IPS-15b (cell line): ENCODE measurements around the gene DDX56.
"Not testable (repeated sequence)": the region's sequence is repeated elsewhere in the genome, so short reads cannot be mapped to it uniquely, and the experiment has no call there.

Experiments
- H3K27me3 ChIP-seq: one replicate; pipeline ENCODE4 v1.6.1; 2013; ENCODE audit warnings: low read length; ENCODE audit not compliant: control insufficient read depth, insufficient read depth
- H3K36me3 ChIP-seq: one replicate; pipeline ENCODE4 v1.6.1; 2013; ENCODE audit warnings: low read length; ENCODE audit not compliant: control insufficient read depth, insufficient read depth
- H3K4me1 ChIP-seq: one replicate; pipeline ENCODE4 v1.6.1; 2013; ENCODE audit warnings: mild to moderate bottlenecking, low read length; ENCODE audit not compliant: control insufficient read depth, insufficient read depth
- H3K4me3 ChIP-seq: one replicate; pipeline ENCODE4 v1.5.1; 2013; ENCODE audit warnings: low read depth, low read length
- H3K9ac ChIP-seq: one replicate; pipeline ENCODE4 v1.6.1; 2013; ENCODE audit warnings: low read depth, mild to moderate bottlenecking, low read length
- H3K9me3 ChIP-seq: one replicate; pipeline ENCODE4 v1.6.1; 2013; ENCODE audit warnings: mild to moderate bottlenecking, low read length; ENCODE audit not compliant: control insufficient read depth, insufficient read depth

Gene DDX56

DNA sequence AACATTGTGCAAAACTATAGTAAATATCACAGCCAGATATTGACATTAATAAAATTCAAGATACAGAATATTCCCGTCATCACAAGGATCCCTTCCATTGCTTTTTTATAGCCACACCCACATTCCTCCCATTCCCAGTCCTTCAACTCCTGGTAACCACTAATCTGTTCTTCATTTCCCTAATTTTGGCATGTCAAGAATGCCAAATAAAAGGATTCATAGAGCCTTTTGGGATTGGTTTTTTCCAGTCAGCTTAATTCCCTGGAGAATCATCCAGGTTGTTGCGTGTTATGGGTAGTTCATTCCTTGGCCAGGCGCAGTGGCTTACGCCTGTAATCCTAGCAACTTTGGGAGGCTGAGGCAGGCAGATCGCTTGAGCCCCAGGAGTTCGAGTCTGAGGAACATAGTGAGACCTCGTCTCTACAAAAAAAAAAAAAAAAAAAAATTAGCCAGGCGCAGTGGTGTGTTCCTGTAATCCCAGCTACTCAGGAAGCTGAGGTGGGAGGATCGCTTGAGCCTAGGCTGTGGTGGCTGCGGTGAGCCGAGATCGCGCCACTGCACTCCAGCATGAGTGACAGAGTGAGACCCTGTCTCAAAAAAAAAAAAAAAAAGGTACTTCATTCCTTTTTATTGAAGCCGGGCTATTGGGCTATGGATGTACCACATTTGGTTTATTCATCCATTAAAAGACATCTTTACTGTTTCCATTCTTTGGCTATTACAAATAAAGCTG is 35.4 kb upstream of the DDX56 start:
- Histone ChIP-seq H3K9ac (no peak overlapping the region), H3K27me3 (no peaks in the 10 kb centered on the region), H3K9me3 (no peaks in the 10 kb centered on the region), H3K4me3 (no peak overlapping the region), H3K36me3 (no peaks in the 10 kb centered on the region), H3K4me1 (peaks cover 5% of the 10 kb centered on the region)

DNA sequence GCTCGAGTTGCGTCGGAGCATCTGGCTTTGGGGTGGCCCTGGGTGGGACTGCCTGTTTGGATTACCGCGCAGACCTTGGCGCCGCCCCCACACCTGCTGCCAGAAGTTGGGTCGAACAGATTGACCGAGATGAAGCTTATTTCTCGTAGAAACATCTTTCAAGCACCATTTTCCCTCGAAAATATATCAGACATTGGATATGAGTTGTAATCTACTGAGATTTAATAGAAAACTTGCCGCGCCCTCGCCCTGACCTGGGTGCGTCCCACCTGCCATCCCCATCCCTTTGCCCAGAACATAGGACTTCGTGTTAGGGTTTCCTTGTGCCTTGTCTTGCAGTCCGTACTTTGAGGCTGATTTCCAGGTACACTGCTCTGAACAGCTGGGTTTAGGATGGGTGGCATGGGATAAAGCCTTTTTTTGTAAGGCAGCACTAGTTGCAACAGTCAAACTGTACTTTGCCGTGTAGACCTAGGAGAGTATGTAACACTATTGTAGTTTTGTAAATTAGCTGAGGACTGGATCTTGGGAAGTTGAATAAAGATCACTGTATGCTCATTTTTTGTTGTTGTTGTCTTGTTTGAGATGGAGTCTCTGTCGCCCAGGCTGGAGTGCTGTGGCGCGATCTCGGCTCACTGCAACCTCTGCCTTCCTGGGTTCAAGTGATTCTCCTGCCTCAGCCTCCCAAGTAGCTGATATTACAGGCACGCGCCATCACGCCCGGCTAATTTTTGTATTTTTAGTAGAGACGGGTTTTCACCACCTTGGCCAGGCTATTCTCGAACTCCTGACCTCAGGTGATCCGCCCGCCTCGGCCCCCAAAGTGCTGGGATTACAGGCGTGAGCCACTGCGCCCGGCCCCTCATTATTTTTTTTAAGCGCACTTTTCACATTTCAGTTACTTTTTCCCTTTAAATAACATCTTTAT is 33.7 kb upstream of the DDX56 start:
- peak overlapping the region; percentile 92 for H3K9ac ChIP-seq
- peak overlapping the region; percentile 90 for H3K4me3 ChIP-seq
- H3K27me3 ChIP-seq, result no peaks in the 10 kb centered on the region
- no peaks in the 10 kb centered on the region for H3K36me3 ChIP-seq
- H3K9me3 ChIP-seq, result no peaks in the 10 kb centered on the region
- peaks cover 5% of the 10 kb centered on the region for H3K4me1 ChIP-seq

DNA sequence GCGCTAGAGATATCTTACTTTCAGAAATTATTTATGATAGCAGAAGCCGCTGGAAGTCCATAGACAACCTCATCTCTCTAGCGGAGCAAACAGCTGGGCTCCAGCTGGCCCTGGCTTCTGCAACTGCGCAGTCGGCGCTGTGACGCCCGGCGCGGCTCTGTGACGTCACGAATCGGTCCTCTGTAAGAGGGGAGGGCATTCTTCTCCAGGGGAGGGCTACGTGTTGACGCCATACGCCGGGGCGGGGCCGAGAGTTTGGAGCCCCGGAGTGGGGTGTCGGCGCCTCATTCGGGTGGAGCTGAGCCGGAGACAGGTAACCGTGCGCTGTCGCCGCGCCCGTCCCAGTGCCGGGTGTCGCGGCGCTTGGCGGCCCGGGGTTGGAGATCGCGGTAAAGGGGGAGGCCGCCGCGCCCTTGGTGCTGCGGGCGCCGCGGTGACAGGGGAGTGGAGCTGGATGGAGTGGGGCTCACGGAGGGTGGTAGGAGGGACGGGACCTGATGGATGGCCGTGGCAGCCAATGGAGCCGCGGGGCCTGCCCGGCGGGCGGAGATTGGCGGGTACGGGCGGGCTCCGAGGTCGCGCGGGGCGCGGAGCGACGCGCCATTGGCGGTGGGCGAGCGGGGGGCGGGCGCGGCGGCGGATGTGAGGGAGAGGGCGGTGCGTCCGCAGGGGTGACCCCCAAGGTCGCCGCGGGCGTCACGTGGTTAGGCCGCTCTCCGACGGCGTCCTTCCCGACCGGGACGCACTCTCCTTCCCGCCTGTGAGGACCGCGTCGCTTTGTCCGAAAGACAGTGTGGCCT is 32.8 kb upstream of the DDX56 start, which contains the start of gene OGDH:
TSS of gene OGDH (plus strand) at position 287 of the 800 bp plus-strand sequence. CDS start 17,717 bp downstream, outside the sequence.
- Histone ChIP-seq H3K27me3 (no peaks in the 10 kb centered on the region), H3K9ac (peak within 1 kb of the TSS; percentile 92), H3K9me3 (no peaks in the 10 kb centered on the region), H3K4me1 (peaks cover 5% of the 10 kb centered on the region), H3K4me3 (peak within 1 kb of the TSS; percentile 90), H3K36me3 (no peaks in the 10 kb centered on the region)

DNA sequence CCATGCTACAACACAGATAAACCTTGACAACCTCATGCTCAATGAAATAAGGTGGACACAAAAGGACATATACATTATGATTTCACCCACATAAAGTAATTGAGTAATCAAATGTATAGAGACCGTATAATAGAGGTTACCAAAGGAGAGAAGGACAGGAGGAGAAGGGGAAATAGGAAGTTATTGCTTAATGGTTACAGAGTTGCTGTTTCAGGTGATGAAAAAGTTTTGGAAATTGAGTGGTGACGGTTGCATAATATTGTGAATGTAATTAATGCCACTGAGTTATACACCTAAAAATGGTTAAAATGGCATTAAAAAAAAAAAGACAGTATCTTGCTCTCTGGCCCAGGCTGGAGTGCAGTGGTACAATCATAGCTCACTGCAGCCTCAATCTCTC is 31.2 kb upstream of the DDX56 start:
- H3K9me3 ChIP-seq, result no peaks in the 10 kb centered on the region
- peaks cover 5% of the 10 kb centered on the region for H3K4me1 ChIP-seq
- H3K9ac ChIP-seq, result no peak overlapping the region
- no peaks in the 10 kb centered on the region for H3K36me3 ChIP-seq
- no peak overlapping the region for H3K4me3 ChIP-seq
- no peaks in the 10 kb centered on the region for H3K27me3 ChIP-seq

DNA sequence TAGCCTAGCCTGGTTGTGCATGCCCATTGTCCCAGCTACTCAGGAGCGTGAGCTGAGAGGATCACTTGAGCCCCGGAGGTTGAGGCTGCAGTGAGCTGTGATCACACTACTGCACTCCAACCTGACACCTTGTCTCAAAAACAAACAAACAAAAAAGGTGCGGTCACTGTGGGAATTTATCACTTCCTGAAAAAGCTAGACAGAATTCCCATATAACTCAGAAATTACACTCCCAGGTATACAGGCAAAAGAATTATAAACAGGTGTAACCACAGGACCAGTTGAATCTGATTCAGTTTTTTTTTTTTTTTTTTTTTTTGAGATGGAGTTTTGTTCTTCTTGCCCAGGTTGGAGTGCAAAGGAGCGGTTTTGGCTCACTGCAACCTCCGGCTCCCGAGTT is 29.5 kb upstream of the DDX56 start:
- no peak overlapping the region for H3K4me3 ChIP-seq
- H3K4me1 ChIP-seq, result peaks cover 2% of the 10 kb centered on the region
- H3K27me3 ChIP-seq, result no peaks in the 10 kb centered on the region
- no peaks in the 10 kb centered on the region for H3K36me3 ChIP-seq
- H3K9ac ChIP-seq, result no peak overlapping the region
- no peaks in the 10 kb centered on the region for H3K9me3 ChIP-seq

DNA sequence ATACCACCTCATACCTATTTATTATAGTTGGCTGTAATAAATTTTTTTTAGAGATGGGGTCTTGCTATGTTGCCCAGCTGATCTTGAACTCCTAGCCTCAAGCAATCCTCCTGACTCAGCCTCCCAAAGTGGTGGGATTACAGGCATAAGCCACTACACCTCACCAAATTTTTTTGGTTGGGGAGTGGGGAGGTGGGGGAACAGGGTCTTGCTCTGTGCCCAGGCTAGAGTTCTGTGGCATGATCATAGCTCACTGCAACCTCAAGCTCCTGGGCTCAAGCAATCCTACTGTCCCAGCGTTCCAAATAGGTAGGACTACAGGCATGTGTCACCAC is 28.8 kb upstream of the DDX56 start:
- Histone ChIP-seq H3K27me3 (no peaks in the 10 kb centered on the region), H3K9ac (no peak overlapping the region), H3K4me1 (peaks cover 2% of the 10 kb centered on the region), H3K9me3 (no peaks in the 10 kb centered on the region), H3K36me3 (no peaks in the 10 kb centered on the region), H3K4me3 (no peak overlapping the region)

DNA sequence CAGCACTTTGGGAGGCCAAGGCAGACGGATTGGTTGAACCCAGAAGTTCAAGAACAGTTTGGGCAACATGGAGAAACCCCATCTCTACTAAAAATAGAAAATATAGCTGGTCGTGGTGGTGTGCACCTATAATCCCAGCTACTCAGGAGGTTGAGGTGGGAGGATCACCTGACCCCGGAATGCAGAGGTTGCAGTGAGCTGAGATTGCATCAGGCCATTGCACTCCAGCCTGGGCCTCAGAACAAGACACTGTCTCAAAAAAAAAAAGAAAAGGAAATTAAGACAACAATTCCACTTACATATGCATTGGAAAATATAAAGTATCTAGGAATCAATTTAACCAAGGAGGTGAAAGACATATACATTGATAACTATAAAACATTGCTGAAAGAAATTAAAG is 25.5 kb upstream of the DDX56 start:
- Histone ChIP-seq H3K4me3 (no peak overlapping the region), H3K27me3 (no peaks in the 10 kb centered on the region), H3K9ac (no peak overlapping the region), H3K36me3 (no peaks in the 10 kb centered on the region), H3K9me3 (no peaks in the 10 kb centered on the region), H3K4me1 (no peaks in the 10 kb centered on the region)

DNA sequence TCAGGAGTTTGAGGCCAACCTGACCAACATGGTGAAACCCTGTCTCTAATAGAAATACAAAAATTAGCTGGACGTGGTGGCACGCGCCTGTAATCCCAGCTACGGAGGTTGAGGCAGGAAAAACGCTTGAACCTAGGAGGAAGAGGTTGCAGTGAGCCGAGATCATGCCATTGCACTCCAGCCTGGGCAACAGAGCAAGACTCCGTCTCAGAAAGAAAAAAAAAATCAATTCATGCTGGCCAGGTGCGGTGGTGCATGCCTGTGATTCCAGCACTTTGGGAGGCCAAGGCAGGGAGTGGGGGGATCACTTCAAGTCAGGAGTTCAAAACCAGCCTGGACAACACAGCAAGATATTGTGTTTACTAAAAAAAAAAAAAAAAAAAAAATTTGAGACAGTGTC is 23.5 kb upstream of the DDX56 start:
- not testable (repeated sequence) for H3K4me3 ChIP-seq, H3K4me1 ChIP-seq

DNA sequence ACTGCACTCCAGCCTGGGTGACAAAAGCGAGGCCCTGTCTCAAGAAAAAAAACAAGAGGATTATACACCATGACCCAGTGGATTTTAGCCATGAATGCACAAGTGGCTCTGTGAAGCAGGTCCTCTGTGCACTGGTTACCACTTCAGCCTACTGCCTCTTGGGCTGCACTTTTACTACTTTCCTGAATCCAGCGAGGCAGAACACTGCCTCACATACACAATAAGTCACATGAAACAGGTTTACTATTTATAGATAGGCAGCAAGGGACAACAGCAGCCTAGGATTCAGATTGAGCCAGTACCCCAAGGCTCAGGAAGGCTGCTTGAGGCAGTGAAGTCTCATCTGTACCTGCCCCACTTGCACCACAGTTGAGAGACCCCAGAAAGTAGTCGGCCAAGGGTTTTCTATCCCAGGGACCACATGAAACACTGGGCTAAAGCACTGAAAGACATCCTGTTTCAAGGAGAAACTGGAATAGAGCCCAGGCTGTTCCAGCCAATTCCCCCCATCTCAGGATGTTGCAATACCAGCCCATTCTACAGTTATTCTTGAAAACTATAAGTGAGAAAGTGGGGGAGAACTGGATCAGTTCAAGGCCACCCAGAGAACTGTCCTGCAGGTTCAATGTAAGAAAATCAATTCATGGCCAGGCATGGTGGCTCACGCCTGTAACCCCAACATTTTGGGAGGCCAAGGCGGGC is 22.4 kb upstream of the DDX56 start:
- Histone ChIP-seq H3K36me3 (no peaks in the 10 kb centered on the region), H3K9ac (no peak overlapping the region), H3K4me1 (no peaks in the 10 kb centered on the region), H3K27me3 (no peaks in the 10 kb centered on the region), H3K9me3 (no peaks in the 10 kb centered on the region), H3K4me3 (no peak overlapping the region)

More for the DNA sequence above, 23.5 kb upstream of the DDX56 start:
- H3K9ac ChIP-seq, H3K36me3 ChIP-seq, H3K9me3 ChIP-seq, H3K27me3 ChIP-seq: not testable (repeated sequence)

DNA sequence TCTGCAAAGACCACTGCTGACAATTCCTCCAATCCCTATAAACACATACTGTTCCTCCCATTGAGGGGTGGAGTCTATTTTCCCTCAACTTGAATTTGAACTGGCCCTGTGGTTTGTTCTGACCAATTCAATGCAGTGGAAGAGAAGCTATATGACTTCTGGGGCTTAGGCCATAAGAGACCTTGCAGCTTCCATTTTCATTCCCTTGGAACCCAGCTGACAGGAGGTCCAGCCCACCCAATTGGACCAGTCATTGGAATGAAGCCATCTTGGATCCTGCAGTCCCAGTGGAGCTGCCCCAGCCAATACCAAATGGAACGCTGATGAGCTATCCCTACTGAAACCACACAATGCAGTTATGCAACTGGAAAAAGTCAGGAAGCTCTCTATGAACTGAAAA is 17.2 kb upstream of the DDX56 start:
- H3K27me3 ChIP-seq, result no peaks in the 10 kb centered on the region
- H3K4me3 ChIP-seq, result no peak overlapping the region
- no peaks in the 10 kb centered on the region for H3K9me3 ChIP-seq
- H3K4me1 ChIP-seq, result no peaks in the 10 kb centered on the region
- H3K36me3 ChIP-seq, result no peaks in the 10 kb centered on the region
- no peak overlapping the region for H3K9ac ChIP-seq
